Measurements from ENCODE around the gene KRTAP5-1. TPM values are rescaled to one million over a fixed set of nuclear protein-coding genes. Genes with fewer than 3 reads are reported as not detected.
"Not testable (repeated sequence)": the region's sequence is repeated elsewhere in the genome, so short reads cannot be mapped to it uniquely, and the experiment has no call there.

Gene KRTAP5-1, protein sequence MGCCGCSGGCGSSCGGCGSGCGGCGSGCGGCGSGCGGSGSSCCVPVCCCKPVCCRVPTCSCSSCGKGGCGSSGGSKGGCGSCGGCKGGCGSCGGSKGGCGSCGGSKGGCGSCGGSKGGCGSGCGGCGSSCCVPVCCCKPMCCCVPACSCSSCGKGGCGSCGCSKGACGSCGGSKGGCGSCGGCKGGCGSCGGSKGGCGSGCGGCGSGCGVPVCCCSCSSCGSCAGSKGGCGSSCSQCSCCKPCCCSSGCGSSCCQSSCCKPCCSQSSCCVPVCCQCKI
- total RNA-seq, result not detected in 2 replicates
- long read RNA-seq, result 0 reads

DNA sequence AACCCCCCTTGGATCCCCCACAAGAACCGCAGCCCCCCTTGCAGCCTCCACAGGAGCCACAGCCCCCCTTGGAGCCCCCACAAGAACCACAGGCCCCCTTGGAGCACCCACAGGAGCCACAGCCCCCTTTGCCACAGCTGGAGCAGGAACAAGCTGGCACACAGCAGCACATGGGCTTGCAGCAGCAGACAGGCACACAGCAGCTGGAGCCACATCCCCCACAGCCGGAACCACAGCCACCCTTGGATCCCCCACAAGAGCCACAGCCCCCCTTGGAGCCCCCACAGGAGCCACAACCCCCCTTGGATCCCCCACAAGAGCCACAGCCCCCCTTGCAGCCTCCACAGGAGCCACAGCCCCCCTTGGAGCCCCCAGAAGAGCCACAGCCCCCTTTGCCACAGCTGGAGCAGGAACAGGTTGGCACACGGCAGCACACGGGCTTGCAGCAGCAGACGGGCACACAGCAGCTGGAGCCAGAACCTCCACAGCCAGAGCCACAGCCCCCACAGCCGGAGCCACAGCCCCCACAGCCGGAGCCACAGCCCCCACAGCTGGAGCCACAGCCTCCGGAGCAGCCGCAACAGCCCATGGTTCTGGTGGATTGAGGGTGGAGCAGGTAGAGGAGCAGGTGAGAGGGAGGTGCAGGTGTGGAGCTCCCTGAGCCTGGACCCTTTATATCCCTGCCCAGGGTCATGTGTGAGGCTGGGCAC, at the start of gene KRTAP5-1:
Gene KRTAP5-1, minus strand, starts transcription at position 623 of the 710 bp plus-strand sequence. Its CDS starts 34 bp downstream, at position 589.
- not testable (repeated sequence) for H3K27ac Mint-ChIP-seq; H3K9me3 Mint-ChIP-seq (ENCODE audit: low read depth); DNase-seq (ENCODE audit: low spot score, unreplicated experiment); H3K27me3 Mint-ChIP-seq; H3K4me1 Mint-ChIP-seq (ENCODE audit: low read depth); H3K36me3 Mint-ChIP-seq (ENCODE audit: insufficient read depth); H3K4me3 Mint-ChIP-seq (ENCODE audit: low read depth)

DNA sequence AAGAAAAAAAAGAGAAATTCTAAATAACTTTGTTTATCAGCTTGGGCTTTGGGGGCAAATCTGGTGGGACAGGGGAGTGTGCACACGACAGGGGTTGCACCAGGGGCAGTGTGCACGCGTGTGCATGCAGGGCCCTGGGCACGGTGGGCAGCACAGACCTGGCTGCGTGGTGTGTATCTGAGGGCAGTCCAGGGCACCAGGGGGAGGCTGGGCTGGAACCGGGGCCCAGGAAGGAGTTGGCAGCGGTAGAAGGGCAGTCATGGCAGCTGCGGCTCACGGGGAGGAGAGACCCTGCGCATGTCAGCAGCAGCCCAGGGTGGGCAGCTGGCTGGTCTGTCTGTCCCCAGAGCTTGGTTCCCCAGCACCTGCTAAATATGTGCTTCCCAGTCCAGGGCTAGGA, 48.8 kb upstream of the KRTAP5-1 start:
- TF ChIP-seq, protein P1, sequence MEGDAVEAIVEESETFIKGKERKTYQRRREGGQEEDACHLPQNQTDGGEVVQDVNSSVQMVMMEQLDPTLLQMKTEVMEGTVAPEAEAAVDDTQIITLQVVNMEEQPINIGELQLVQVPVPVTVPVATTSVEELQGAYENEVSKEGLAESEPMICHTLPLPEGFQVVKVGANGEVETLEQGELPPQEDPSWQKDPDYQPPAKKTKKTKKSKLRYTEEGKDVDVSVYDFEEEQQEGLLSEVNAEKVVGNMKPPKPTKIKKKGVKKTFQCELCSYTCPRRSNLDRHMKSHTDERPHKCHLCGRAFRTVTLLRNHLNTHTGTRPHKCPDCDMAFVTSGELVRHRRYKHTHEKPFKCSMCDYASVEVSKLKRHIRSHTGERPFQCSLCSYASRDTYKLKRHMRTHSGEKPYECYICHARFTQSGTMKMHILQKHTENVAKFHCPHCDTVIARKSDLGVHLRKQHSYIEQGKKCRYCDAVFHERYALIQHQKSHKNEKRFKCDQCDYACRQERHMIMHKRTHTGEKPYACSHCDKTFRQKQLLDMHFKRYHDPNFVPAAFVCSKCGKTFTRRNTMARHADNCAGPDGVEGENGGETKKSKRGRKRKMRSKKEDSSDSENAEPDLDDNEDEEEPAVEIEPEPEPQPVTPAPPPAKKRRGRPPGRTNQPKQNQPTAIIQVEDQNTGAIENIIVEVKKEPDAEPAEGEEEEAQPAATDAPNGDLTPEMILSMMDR (IDR thresholded peaks at IDR 0.05; ENCODE audit: unreplicated experiment), result no peak
- Mint-ChIP-seq H3K4me3 (ENCODE audit: low read depth) (no peak overlapping the region), H3K4me1 (ENCODE audit: low read depth) (peaks cover 6% of the 10 kb centered on the region), H3K27me3 (peaks cover 51% of the 10 kb centered on the region), H3K9me3 (ENCODE audit: low read depth) (no peaks in the 10 kb centered on the region), H3K36me3 (ENCODE audit: insufficient read depth) (no peaks in the 10 kb centered on the region), H3K27ac (no peak overlapping the region)
- no peak for DNase-seq (ENCODE audit: low spot score, unreplicated experiment)

DNA sequence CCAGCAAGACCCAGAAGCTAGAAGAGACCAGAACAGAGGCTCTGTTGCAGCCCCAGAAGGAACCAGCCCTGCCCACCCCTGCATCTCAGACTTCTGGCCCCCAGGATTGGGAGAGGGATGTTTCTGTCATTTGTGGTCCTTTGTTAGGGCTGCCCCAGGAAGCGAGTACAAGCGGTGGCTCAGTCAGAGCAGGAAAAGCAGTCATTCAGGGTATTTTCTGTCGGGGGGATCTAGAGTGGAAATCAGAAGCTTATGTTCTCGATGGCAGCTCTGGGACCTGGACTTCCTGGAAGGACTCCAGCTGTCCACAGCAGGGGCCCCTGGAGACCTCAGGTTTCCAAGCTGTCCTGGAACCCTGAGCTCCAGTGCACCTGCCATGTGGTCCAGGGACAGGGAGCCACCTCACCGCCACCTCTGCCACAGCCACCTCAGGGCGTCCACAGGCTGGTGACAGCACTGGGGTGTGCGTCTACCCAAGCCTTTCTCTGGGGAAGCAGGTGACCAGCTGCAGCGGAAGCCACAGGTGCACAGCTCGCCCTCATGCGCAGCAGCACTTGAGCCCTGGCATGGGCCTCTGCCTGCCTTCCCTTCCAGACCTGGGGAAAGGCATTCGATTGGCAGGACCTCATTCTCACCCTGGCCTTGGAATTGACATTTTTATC, 47.1 kb upstream of the KRTAP5-1 start:
- TF ChIP-seq, protein P1 (IDR thresholded peaks at IDR 0.05; ENCODE audit: unreplicated experiment), result no peak
- no peaks in the 10 kb centered on the region for H3K36me3 Mint-ChIP-seq (ENCODE audit: insufficient read depth)
- H3K4me3 Mint-ChIP-seq (ENCODE audit: low read depth), result no peak overlapping the region
- peaks cover 58% of the 10 kb centered on the region for H3K27me3 Mint-ChIP-seq
- no peaks in the 10 kb centered on the region for H3K9me3 Mint-ChIP-seq (ENCODE audit: low read depth)
- H3K4me1 Mint-ChIP-seq (ENCODE audit: low read depth), result peaks cover 7% of the 10 kb centered on the region
- no peak overlapping the region for H3K27ac Mint-ChIP-seq
- no peak for DNase-seq (ENCODE audit: low spot score, unreplicated experiment)

DNA sequence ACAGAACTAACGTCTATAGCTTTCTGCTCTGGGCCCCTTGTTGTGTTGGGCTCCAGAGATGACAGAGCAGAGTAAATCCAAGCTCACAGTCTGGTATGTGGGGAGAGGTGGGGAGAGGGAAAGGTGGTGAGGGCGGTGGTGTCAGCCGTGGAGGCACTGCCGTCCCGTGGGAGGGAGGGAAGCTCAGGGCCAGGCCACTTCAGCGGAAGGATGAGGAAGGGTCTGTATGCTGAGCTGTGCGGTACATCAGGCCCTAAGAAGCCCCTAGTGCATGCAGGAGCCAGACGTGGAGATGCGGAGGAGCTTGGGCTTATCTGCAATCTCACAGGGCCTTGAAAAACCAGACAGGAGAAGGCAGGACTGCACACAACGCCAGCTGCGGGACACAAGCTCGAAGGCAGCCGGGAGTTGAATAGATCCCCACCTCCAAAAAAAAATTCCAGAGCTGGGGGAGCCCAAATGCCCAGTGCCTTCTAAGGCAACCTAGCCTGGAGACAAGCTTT, 46.0 kb upstream of the KRTAP5-1 start:
- DNase-seq (ENCODE audit: low spot score, unreplicated experiment), result no peak
- TF ChIP-seq, protein P1 (IDR thresholded peaks at IDR 0.05; ENCODE audit: unreplicated experiment), result no peak
- Mint-ChIP-seq H3K36me3 (ENCODE audit: insufficient read depth) (no peaks in the 10 kb centered on the region), H3K27ac (no peak overlapping the region), H3K4me3 (ENCODE audit: low read depth) (no peak overlapping the region), H3K27me3 (peaks cover 63% of the 10 kb centered on the region), H3K9me3 (ENCODE audit: low read depth) (no peaks in the 10 kb centered on the region), H3K4me1 (ENCODE audit: low read depth) (peaks cover 7% of the 10 kb centered on the region)

DNA sequence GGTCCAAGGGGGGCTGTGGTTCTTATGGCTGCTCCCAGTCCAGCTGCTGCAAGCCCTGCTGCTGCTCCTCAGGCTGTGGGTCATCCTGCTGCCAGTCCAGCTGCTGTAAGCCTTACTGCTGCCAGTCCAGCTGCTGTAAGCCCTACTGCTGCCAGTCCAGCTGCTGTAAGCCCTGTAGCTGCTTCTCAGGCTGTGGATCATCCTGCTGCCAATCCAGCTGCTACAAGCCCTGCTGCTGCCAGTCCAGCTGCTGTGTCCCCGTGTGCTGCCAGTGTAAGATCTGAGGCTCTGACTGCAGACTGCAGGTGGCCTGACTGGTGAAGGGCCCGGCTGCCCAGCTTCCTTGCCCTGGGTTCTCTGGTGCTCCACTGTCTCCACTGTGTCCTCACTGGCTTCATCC, 45.2 kb upstream of the KRTAP5-1 start:
- Mint-ChIP-seq H3K36me3 (ENCODE audit: insufficient read depth) (no peaks in the 10 kb centered on the region), H3K27ac (no peak overlapping the region), H3K27me3 (peaks cover 61% of the 10 kb centered on the region), H3K4me1 (ENCODE audit: low read depth) (peaks cover 7% of the 10 kb centered on the region), H3K9me3 (ENCODE audit: low read depth) (no peaks in the 10 kb centered on the region), H3K4me3 (ENCODE audit: low read depth) (no peak overlapping the region)
- DNase-seq (ENCODE audit: low spot score, unreplicated experiment), result no peak
- TF ChIP-seq, protein P1 (IDR thresholded peaks at IDR 0.05; ENCODE audit: unreplicated experiment), result no peak

Measured in progenitor cell of endocrine pancreas (in vitro differentiated cells).